GM20431 (cell line): ENCODE data around the gene TBC1D3I.
"Not testable (repeated sequence)": the region's sequence is repeated elsewhere in the genome, so short reads cannot be mapped to it uniquely, and the experiment has no call there.

Experiments
- in situ Hi-C: fragments of 300-500 bp; cut with MseI, MboI; formaldehyde crosslinking; loops from one replicate; pipeline ENCODE4 v1.15.0; 2020; ENCODE audit warnings: low sequenced_read_pairs; ENCODE audit not compliant: unreplicated experiment

TBC1D3I gene

DNA sequence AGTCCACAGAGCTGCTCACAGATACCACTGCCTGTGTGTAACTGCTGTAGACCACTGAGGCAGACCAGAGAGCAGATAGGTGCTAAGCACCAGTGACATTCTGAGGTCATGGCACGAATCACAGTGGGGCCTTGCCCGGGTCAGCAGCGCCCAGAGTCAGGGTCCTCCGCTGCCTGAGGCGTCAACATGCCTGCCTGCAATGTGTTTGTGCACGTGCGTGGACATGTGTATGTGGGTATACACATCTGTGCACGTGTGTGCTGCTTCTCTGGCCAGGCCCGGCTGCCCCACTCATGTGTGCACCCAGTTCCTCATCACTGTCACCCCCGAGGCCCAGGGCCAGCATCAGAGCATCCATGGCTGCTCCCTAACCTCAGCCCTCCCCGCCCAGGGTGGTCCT, at the start of gene TBC1D3I:
Gene TBC1D3I (minus strand): TSS at position 101 of the 400 bp plus-strand sequence. CDS start 1,585 bp downstream, outside the sequence.
- in situ Hi-C loops = not testable (repeated sequence)

- in situ Hi-C loops = not testable (repeated sequence)
Observed at GRCh38 chr17:36295161-36295560, 30.8 kb upstream of the TBC1D3I start.

DNA sequence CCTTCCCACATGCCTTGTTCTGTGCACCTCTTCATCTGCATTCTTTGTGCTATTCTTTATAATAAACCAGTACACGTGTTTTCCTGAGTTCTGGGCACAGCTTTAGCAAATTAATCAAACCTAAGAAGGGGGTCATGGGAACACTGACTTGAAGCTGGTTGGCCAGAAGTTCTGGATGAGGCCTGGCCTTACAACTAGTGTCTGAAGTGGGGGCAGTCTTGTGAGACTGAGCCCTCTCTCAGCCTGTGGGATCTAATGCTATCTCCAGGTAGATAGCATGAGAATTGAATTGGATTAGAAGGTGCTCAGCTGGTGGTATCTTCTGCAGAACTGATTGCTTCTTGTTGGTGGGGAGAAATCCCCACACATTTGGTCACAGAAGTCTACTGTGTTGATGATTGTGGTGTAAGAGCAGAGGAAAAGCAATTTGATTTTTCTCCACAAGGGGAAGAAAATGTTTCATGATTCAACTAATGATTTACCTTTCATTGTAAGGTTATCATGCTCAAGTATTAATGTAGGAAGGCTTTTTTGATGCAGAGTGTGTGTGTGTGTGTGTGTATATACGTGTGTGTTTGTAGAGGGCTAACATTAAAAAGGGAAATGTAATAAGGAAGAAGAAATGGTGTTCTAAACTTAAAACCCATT, 25.7 kb upstream of the TBC1D3I start:
- in situ Hi-C loops = not testable (repeated sequence)

- in situ Hi-C loops = not testable (repeated sequence)
Observed at GRCh38 chr17:36284219-36284618, 19.8 kb upstream of the TBC1D3I start.

DNA sequence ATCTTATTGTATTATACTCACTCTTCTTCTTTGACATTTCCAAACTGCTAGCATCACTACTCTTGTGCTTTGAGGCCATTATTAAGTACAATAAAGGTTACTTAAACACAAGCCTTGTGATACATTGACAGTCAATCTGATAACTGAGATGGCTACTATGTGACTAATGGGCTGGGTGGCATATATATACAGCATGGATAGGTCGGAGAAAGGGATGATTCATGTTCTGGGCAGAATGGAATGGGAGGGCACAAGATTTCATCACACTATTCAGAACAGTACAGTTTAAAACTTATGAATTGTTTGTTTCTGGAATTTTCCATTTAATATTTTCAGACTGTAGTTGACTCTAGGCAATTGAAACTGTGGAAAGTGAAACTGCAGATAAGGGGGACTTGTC, 18.9 kb upstream of the TBC1D3I start:
- in situ Hi-C loops = not testable (repeated sequence)

DNA sequence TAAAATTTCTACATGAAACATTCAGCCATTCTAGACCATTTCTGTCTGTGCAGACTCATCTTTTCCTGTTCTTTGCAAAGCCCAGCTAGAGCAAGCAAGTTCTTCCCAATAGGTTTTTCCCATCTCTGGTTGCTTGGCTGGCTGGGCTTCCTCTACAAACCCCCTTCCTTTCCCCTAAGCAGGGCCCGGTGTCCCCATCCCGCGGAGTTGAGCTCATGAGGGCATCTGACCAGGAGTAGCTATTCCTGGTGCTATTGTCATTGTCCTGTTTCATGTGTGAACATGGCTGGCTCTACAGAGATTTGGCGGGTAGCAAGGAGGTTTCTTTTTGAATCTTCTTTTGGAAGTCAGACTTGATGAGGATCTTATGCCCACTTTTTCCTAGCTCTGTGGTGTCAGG, 22.3 kb downstream of the TBC1D3I start:
- in situ Hi-C loops = not testable (repeated sequence)

- in situ Hi-C loops = not testable (repeated sequence)
Observed at GRCh38 chr17:36229644-36230043, 34.7 kb downstream of the TBC1D3I start.

DNA sequence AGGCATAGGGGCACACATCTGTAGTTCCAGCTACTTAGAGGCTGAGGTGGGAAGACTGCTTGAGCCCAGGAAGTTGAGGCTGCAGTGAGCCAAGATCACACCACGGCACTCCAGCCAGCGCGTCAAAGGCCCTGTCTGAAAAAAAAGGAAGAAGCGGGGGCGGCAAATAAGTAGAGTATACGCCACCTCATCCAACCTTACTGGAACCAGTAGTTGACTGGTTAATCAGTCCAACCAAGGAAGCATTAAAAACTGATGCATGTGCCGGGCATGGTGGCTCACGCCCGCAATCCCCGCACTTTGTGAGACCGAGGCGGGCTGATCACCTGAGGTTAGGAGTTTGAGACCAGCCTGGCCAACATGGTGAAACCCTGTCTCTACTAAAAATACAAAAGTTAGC, 41.4 kb downstream of the TBC1D3I start:
- in situ Hi-C loops = not testable (repeated sequence)

GRCh38 chr17:36221581-36222100, 42.7 kb downstream of the TBC1D3I start:
- in situ Hi-C loops = not testable (repeated sequence)

DNA sequence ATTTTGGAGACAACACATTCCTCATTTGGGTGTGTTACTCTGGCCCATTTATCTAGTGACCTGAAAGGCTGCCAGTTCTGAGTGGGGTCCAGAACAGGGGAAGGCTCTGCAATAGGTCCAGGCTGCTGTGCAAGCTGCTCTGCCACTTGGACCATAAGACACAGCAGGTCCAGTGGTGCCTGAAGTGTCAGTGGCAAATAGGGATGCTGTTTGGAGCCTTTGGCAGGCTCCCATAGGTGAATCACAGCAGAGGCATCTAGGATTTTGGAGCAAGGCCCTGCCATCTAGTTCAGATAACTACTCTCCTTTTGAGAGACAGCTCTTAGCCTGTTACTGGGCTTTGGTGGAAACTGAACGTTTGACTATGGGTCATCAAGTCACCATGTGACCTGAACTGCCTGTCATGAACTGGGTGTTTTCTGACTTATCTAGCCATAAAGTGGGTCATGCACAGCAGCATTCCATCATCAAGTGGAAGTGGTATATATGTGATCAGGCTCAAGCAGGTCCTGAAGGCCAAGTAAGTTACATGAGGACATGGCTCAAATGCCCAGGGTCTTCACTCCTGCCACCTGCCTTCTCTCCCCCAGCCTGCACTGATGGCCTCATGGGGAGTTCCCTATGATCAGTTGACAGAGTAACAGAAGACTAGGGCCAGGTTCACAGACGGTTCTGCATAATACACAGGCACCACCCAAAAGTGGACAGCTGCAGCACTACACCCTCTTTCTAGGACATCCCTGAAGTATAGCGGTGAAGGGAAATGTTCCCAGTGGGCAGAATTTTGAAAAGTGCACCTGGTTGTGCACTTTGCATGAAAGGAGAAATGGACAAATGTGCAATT, 43.4 kb downstream of the TBC1D3I start:
- in situ Hi-C loops = not testable (repeated sequence)

- in situ Hi-C loops = not testable (repeated sequence)
Observed at GRCh38 chr17:36219556-36219955, 44.8 kb downstream of the TBC1D3I start.

DNA sequence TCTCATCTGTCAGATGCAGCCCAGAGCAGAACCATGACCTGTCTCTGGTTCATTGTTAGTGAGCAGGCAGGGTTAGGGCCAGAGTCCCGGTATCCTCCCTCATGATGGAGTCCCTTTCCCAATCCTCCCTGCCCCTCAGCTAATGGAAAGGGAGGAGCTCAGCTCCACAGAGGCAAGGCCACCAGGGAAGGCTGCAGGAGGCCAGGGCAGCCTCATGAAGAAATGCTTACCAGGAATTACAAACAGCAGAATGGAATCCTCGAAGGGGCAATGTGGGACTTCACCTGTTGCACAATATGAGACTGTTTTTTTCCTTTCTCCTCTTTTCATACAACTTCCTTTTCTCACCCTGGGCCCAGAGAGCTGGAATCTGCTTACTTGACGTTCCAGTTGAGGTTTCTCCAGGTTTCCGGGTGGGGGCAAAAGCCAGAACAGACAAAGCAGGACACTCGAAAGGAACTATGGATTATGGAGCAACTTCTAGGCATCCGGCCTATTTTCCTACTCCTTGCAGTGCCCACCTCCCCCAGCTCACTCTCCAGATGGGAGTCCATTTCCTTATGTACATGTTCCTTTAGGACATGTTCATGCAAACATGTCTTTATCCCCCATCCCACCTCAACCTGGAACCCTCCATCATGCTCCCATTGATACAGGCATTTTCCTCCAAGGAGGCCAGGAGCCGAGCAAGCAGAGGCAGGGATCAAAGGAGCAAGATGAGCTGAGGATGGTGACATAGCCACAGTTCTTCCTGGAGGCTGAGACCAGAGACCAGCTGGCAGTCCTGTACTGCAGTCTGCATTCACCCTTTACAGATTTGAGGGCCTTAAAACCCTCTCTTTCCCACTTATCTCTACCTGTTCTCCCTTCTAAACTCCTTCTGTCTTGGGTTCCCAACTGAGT, 48.7 kb downstream of the TBC1D3I start:
- in situ Hi-C loops = not testable (repeated sequence)

GRCh38 chr17:36214918-36215317, 49.5 kb downstream of the TBC1D3I start:
- in situ Hi-C loops = no loop called here

DNA sequence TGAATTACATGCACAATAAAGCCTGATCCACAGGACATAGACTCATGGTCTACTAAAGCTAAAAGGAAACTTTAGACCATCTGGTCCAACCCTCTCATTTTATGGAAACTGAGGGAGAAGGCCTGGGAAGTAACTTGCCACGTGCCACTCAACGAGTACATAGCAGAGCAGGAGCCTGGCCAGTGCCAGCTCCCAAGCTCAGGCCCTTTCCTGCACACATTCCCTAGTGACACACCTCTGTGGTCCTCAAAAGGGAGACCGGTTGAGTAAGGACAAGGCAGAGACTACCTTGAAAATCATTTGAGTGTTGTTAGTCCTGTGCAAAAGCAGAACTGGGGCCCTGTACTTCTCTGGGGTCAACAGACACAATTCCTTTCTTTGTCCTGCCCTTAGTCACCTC, 50.7 kb downstream of the TBC1D3I start:
- in situ Hi-C loops = no loop called here

GRCh38 chr17:36212966-36213365, 51.4 kb downstream of the TBC1D3I start:
- in situ Hi-C loops = no loop called here

GRCh38 chr17:36212272-36212605, 52.1 kb downstream of the TBC1D3I start:
- in situ Hi-C loops = no loop called here

DNA sequence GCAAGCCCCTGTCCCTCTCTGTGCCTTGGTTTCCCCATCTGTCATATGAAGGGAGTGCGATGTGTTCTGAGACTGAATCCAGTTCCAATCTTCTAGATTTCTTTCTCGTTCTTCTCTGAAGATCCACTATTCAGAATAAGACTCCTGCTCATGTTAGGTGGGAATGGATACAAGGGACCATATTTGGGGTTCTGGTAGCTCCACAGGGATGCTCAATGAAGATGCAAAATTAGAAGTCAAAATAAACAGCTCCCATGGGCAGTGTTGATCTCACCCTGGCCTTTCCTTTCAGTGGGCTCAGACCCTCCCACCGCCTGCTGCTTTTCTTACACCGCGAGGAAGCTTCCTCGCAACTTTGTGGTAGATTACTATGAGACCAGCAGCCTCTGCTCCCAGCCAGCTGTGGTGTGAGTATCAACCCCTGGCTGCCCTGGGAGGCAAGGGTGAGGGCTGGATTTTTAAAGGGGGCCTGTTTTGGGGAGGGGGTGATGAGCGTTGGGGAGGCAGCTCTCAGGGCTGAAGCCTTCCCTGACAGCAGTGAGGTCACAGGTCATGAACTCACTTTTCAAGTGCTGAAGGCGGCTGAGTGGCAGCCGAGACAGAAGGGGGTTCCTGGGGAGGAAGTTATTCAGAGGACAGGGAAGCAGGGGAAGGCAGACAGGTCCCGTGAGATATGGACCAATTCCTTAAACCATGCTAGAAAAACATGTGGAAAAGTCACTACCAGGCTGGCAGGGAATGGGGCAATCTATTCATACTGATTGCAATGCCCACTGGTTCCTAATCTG, 52.7 kb downstream of the TBC1D3I start:
- in situ Hi-C loops = not testable (repeated sequence)

DNA sequence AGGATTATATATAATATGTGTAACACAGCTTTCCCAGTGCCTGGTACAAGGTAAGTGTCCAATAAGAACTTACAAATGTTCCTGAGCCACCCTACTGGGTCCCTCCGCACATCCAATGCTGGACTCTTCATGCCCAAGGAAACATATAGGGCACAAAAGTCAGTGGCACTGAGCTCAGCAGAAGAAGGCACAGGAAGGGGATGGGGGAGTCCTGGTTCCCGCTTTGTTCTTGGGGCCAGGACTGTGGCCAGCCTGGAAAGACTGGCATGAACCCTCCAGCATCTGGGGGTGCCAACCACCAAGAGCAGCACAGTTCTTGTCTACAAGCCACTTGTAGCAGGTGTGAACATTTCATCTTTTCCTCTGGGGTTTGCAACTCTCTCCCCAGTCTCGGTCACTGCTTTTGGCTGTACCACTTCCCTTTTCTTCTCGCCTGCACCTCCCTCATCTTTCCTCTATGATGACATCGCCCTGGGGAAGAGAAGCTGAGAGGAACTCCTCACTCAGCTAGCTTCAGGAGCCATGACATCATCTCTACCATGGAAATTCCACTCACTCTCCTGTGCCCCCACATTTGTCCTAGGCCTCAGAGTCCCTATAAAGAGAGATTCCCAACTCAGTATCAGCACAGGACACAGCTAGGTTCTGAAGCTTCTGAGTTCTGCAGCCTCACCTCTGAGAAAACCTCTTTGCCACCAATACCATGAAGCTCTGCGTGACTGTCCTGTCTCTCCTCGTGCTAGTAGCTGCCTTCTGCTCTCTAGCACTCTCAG, 53.7 kb downstream of the TBC1D3I start, which contains the start of gene CCL4L2:
Gene CCL4L2 (plus strand): TSS at position 625 of the 773 bp plus-strand sequence.
- in situ Hi-C loops = not testable (repeated sequence)

DNA sequence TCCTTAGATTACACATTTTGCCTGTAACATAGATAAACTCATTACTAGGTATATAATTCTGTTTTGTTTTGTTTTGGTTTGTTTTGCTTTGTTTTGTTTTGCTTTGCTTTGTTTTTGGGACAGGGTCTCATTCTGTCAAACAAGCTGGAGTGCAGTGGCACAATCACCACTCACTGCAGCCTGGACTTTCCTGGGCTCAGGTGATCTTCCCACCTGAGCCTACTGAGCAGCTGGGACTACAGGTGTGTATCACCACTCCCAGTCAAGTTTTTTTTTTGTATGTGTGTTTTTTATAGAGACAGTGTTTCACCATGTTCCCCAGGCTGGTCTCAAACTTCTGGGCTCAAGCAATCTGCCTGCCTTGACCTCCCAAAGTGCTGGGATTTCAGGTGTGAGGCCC, 54.8 kb downstream of the TBC1D3I start:
- in situ Hi-C loops = no loop called here
